NCI-H774 (cell line): ENCODE results near the gene PTPN3.

ENCODE experiments used
- DNase-seq: peaks from one replicate; lab custom pipeline; 2025; lab: John Stamatoyannopoulos, UW

The PTPN3 gene

GRCh38 chr9:109477258-109478050 is 20.7 kb downstream of the PTPN3 start:
- DNase-seq: peak; percentile 28

GRCh38 chr9:109476642-109477257 is 21.4 kb downstream of the PTPN3 start:
- no peak for DNase-seq

GRCh38 chr9:109475526-109475925 is 22.6 kb downstream of the PTPN3 start:
- DNase-seq: no peak

- no peak for DNase-seq
Observed at GRCh38 chr9:109474944-109475343, 23.2 kb downstream of the PTPN3 start.

- DNase-seq: no peak
Observed at GRCh38 chr9:109474170-109474569, 23.9 kb downstream of the PTPN3 start.

GRCh38 chr9:109473329-109473728 is 24.8 kb downstream of the PTPN3 start:
- no peak for DNase-seq

- DNase-seq: no peak
Observed at GRCh38 chr9:109471475-109472393, 26.4 kb downstream of the PTPN3 start.

- peak; percentile 22 for DNase-seq
Observed at GRCh38 chr9:109469646-109470358, 28.3 kb downstream of the PTPN3 start.

GRCh38 chr9:109468927-109469326 is 29.2 kb downstream of the PTPN3 start:
- no peak for DNase-seq

- no peak for DNase-seq
Observed at GRCh38 chr9:109467936-109468335, 30.2 kb downstream of the PTPN3 start.

GRCh38 chr9:109466623-109467590 is 31.2 kb downstream of the PTPN3 start:
- no peak for DNase-seq

- no peak for DNase-seq
Observed at GRCh38 chr9:109463924-109464625, 34.0 kb downstream of the PTPN3 start.

- no peak for DNase-seq
Observed at GRCh38 chr9:109460576-109460975, 37.5 kb downstream of the PTPN3 start.

- DNase-seq: no peak
Observed at GRCh38 chr9:109459423-109459822, 38.7 kb downstream of the PTPN3 start.

- DNase-seq: no peak
Observed at GRCh38 chr9:109458453-109459211, 39.5 kb downstream of the PTPN3 start.

GRCh38 chr9:109456811-109457210 is 41.3 kb downstream of the PTPN3 start:
- DNase-seq: no peak

GRCh38 chr9:109455861-109456260 is 42.2 kb downstream of the PTPN3 start:
- DNase-seq: no peak

- DNase-seq: no peak
Observed at GRCh38 chr9:109455391-109455790, 42.7 kb downstream of the PTPN3 start.

GRCh38 chr9:109454601-109455155 is 43.4 kb downstream of the PTPN3 start:
- no peak for DNase-seq
